ENCODE results near the gene CCDC6.

GRCh38 chr10:59934701-59935100 lies 28.3 kb upstream of the CCDC6 start:
- TF ChIP-seq POLR2A (IDR thresholded peaks at IDR 0.05; ENCODE audit: low read depth, low read length), result no peak
- TF ChIP-seq CTCF (conservative IDR thresholded peaks at IDR 0.05; ENCODE audit: low read depth, low read length), result no peak

Data from IMR-90 (cell line).